Esophagus muscularis mucosa (tissue), 4 donors: ENCODE results near the gene MAP4K1. TPM values are rescaled to one million over a fixed set of nuclear protein-coding genes. Genes with fewer than 3 reads are reported as not detected.
"Not testable (repeated sequence)": the region's sequence is repeated elsewhere in the genome, so short reads cannot be mapped to it uniquely, and the experiment has no call there.

Experiments
- DNase-seq: peaks from one replicate; pipeline ENCODE4 v3.0.0-alpha.2; 2017; ENCODE audit errors: extremely low spot score
- H3K27ac ChIP-seq, 4 donors: fragments of 200-600 bp; sonication (generic); replicated peaks in 1 of 4; 1 replicate in 3 of 4; 2 replicates in 1 of 4; pipeline ENCODE4 v1.5.1; 2016 to 2019; ENCODE audit warnings: mild to moderate bottlenecking in 1 of 4
- H3K27me3 ChIP-seq, 4 donors: fragments of 200-600 bp; sonication (generic); one replicate each; pipeline versions ENCODE4 v1.5.1 to v1.6.0; 2016 to 2019
- H3K36me3 ChIP-seq, 4 donors: fragments of 200-600 bp; sonication (generic); one replicate each; pipeline ENCODE4 v1.5.1; 2016 to 2019
- H3K4me1 ChIP-seq, 4 donors: fragments of 200-600 bp; sonication (generic); one replicate each; pipeline ENCODE4 v1.5.1; 2016 to 2019
- H3K4me3 ChIP-seq, 4 donors: fragments of 200-600 bp; sonication (generic); 1 replicate in 2 of 4; 2 replicates in 2 of 4; pipeline ENCODE4 v1.5.1; 2016 to 2019; ENCODE audit warnings: mild to moderate bottlenecking in 4 of 4, moderate library complexity in 1 of 4
- H3K9me3 ChIP-seq, 4 donors: fragments of 200-600 bp; sonication (generic); 1 replicate in 3 of 4; 2 replicates in 1 of 4; pipeline ENCODE4 v1.5.1; 2016 to 2019
- EP300 ChIP-seq: sonication (generic); formaldehyde crosslinking; IDR thresholded peaks from one replicate; pipeline ENCODE4 v1.6.1; 2017; ENCODE audit warnings: antibody characterized with exemption
- POLR2A ChIP-seq: fragments of 450-650 bp; IDR thresholded peaks from one replicate; pipeline ENCODE4 v1.6.1; 2017; ENCODE audit warnings: antibody characterized with exemption, moderate library complexity, mild to moderate bottlenecking, low read depth
- POLR2AphosphoS5 ChIP-seq, 2 donors: sonication (generic); formaldehyde crosslinking; IDR thresholded peaks; one replicate each; pipeline ENCODE4 v1.6.1; 2017; ENCODE audit warnings: antibody characterized with exemption in 2 of 2
- WGBS: methylation state at CpG from one replicate; pipeline ENCODE4 v1.1.5; 2018; 5-methylcytosine and 5-hydroxymethylcytosine counted together
- intact Hi-C: fragments of 100-400 bp; cut with DNase I; formaldehyde crosslinking; loops from one replicate; pipeline ENCODE4 v1.15.1; 2023
- total RNA-seq, 4 donors: library from RNA; depleted of rRNA; stranded (reverse); fragments of >200 nt; gene quantifications; one replicate each; pipeline versions ENCODE4 v1.1.0 to v1.2.1, GENCODE V29; 2016
- TF ChIP-seq, protein P1 (sequence below), 3 experiments: fragments of 200-600 bp in 2 of 3; fragments of 450-650 bp in 1 of 3; sonication (generic) in 2 of 3; IDR thresholded peaks; one replicate each; pipeline ENCODE4 v1.5.1; 2017 to 2019; ENCODE audit warnings: antibody characterized with exemption in 3 of 3, mild to moderate bottlenecking in 2 of 3, moderate library complexity in 1 of 3

The MAP4K1 gene
- total RNA-seq, 4 donors from 2014 or later, result 1.2 to 4.5 (median 3.1) TPM

DNA sequence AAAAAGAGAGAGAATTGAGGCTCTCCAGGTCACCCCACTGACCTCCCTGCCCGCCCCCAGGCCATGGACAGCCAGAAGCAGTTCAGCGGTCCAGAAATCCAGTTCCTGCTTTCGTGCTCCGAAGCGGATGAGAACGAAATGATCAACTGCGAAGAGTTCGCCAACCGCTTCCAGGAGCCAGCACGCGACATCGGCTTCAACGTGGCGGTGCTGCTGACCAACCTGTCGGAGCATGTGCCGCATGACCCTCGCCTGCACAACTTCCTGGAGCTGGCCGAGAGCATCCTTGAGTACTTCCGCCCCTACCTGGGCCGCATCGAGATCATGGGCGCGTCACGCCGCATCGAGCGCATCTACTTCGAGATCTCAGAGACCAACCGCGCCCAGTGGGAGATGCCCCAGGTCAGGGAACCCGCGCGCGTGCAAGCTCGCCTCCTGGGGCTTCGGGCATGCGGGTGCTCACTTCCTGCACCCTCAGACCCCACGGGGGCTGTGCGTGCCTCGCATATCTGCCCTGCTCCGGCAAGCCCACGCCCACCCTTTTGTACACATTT is 56.6 kb downstream of the MAP4K1 start:
- Histone ChIP-seq H3K4me1 (peaks cover 0 to 7% (median 5%) of the 10 kb centered on the region in 4 donors), H3K27me3 (peaks cover 0 to 42% (median 5%) of the 10 kb centered on the region in 4 donors), H3K27ac (no peak overlapping the region), H3K36me3 (peaks cover 0 to 4% (median 0%) of the 10 kb centered on the region in 4 donors), H3K9me3 (no peaks in the 10 kb centered on the region), H3K4me3 (no peak overlapping the region)
- DNase-seq, result no peak
- intact Hi-C loops, result no loop called here
- 93% methylated on average over 33 of the region's 42 CpGs for WGBS
- TF ChIP-seq POLR2AphosphoS5 (IDR thresholded peaks at IDR 0.05) (no peak), EP300 (no peak)

DNA sequence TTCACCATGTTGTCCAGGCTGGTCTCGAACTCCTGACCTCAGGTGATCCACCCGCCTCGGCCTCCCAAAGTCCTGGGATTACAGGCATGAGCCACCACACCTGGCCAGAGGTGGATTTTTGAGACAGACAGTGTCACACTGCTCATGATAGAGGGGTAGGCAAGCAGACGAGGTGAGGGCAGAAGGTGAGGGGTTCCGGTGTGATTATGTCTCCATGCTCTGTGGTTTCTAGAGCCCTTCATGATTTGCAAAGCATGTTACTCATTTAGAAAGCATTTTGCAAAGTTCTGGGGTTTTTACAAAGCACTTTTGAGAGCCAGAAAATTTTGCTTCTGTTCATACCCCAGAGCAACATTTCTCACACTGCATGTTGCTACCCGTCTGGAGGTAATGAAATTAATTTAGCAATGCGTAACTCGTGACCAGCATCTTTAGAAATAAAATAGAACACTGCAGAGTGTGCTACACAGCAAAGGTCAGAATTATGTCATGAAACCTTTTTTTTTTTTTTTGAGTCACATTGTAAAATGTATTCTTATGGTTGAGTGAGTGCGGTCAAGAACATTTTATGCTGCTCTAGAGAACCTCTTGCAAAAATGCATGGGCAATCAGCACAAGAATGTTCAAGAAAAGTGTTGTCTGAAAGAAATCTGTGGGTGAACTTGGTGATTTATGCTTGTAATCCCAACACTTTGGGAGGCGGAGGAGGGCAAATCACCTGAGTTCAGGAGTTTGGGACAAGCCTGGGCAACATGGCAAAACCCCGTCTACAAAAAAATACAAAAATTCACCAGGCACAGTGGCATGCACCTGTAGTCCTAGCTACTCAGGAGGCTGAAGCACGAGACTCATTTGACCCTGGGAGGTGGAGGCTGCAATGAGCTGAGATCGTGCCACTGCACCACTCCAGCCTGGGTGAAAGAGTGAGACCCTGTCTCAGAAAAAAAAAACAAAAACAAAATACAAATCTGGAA is 58.0 kb downstream of the MAP4K1 start:
- no peak overlapping the region for H3K27ac ChIP-seq
- H3K4me3 ChIP-seq, result no peak overlapping the region
- H3K4me1 ChIP-seq, result no peaks in the 10 kb centered on the region
- peaks cover 0 to 29% (median 0%) of the 10 kb centered on the region in 4 donors for H3K27me3 ChIP-seq
- no peak for TF ChIP-seq EP300
- no peak for TF ChIP-seq POLR2AphosphoS5 (IDR thresholded peaks at IDR 0.05)
- TF ChIP-seq, protein P1, sequence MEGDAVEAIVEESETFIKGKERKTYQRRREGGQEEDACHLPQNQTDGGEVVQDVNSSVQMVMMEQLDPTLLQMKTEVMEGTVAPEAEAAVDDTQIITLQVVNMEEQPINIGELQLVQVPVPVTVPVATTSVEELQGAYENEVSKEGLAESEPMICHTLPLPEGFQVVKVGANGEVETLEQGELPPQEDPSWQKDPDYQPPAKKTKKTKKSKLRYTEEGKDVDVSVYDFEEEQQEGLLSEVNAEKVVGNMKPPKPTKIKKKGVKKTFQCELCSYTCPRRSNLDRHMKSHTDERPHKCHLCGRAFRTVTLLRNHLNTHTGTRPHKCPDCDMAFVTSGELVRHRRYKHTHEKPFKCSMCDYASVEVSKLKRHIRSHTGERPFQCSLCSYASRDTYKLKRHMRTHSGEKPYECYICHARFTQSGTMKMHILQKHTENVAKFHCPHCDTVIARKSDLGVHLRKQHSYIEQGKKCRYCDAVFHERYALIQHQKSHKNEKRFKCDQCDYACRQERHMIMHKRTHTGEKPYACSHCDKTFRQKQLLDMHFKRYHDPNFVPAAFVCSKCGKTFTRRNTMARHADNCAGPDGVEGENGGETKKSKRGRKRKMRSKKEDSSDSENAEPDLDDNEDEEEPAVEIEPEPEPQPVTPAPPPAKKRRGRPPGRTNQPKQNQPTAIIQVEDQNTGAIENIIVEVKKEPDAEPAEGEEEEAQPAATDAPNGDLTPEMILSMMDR (IDR thresholded peaks at IDR 0.05), result no peak
- no peak for TF ChIP-seq POLR2A
- intact Hi-C loops, result no loop called here
- H3K36me3 ChIP-seq, result peaks cover 0 to 4% (median 0%) of the 10 kb centered on the region in 4 donors
- no peaks in the 10 kb centered on the region for H3K9me3 ChIP-seq
- DNase-seq, result no peak
- 82% methylated on average over 10 of the region's 13 CpGs for WGBS

- DNase-seq, H3K9me3 ChIP-seq, H3K4me1 ChIP-seq, H3K4me3 ChIP-seq, H3K36me3 ChIP-seq, intact Hi-C loops, H3K27ac ChIP-seq: not testable (repeated sequence)
- H3K27me3 ChIP-seq, result peaks cover 0 to 26% (median 0%) of the 10 kb centered on the region in 4 donors
- 79% methylated on average over 7 of the region's 7 CpGs for WGBS
Measured at GRCh38 chr19:38558933-38559332, 58.8 kb downstream of the MAP4K1 start.

- peaks cover 0 to 4% (median 0%) of the 10 kb centered on the region in 4 donors for H3K36me3 ChIP-seq
- peaks cover 0 to 21% (median 0%) of the 10 kb centered on the region in 4 donors for H3K27me3 ChIP-seq
- intact Hi-C loops, result no loop called here
- no peak overlapping the region for H3K27ac ChIP-seq
- WGBS, result 82% methylated on average over 12 of the region's 12 CpGs
- no peak for DNase-seq
- no peak for TF ChIP-seq POLR2AphosphoS5 (IDR thresholded peaks at IDR 0.05)
- TF ChIP-seq POLR2A, result no peak
- TF ChIP-seq, protein P1 (IDR thresholded peaks at IDR 0.05), result no peak
- H3K9me3 ChIP-seq, result no peaks in the 10 kb centered on the region
- H3K4me1 ChIP-seq, result no peaks in the 10 kb centered on the region
- H3K4me3 ChIP-seq, result no peak overlapping the region
Measured at GRCh38 chr19:38557205-38557799, 60.5 kb downstream of the MAP4K1 start.

- no peaks in the 10 kb centered on the region for H3K9me3 ChIP-seq
- no peak for DNase-seq
- no peaks in the 10 kb centered on the region for H3K4me1 ChIP-seq
- whole genome bisulfite sequencing, result 65% methylated on average over 7 of the region's 7 CpGs
- H3K4me3 ChIP-seq, result no peak overlapping the region
- peaks cover 0 to 4% (median 0%) of the 10 kb centered on the region in 4 donors for H3K36me3 ChIP-seq
- no peak overlapping the region for H3K27ac ChIP-seq
- peaks cover 0 to 24% (median 0%) of the 10 kb centered on the region in 4 donors for H3K27me3 ChIP-seq
- intact Hi-C loops, result no loop called here
- no peak for TF ChIP-seq POLR2AphosphoS5 (IDR thresholded peaks at IDR 0.05)
- no peak for TF ChIP-seq POLR2A
- TF ChIP-seq, protein P1 (IDR thresholded peaks at IDR 0.05), result no peak
- no peak for TF ChIP-seq EP300
Measured at GRCh38 chr19:38556521-38557174, 61.1 kb downstream of the MAP4K1 start.
